AG04449 (cell line): Measurements from ENCODE around the gene SPTBN4.
"Not testable (repeated sequence)": the region's sequence is repeated elsewhere in the genome, so short reads cannot be mapped to it uniquely, and the experiment has no call there.

Experiments used
- CTCF ChIA-PET: fragments of 350-600 bp; formaldehyde crosslinking; extraction: SDS; loops from one replicate; lab custom pipeline; 2021; ENCODE audit warnings: antibody characterized with exemption; lab: Yijun Ruan, JAX
- POLR2A ChIA-PET: fragments of 400-600, 350-600 bp; formaldehyde crosslinking; extraction: SDS; loops from one replicate; lab custom pipeline; 2020; ENCODE audit warnings: antibody characterized with exemption, inconsistent platforms; lab: Yijun Ruan, JAX
- DNase-seq: peaks from one replicate; pipeline ENCODE4 v3.0.0-alpha.2; 2010; ENCODE audit warnings: low read depth, low spot score
- H3K4me3 ChIP-seq: 2 replicates; pipeline ENCODE4 v1.5.1; 2011; ENCODE audit warnings: low read depth, mild to moderate bottlenecking, control low read depth, low read length
- CTCF ChIP-seq: IDR thresholded peaks from one replicate; pipeline ENCODE4 v1.5.1; 2011; ENCODE audit warnings: mild to moderate bottlenecking, moderate library complexity, low read length, control low read depth, inconsistent platforms; ENCODE audit not compliant: insufficient read depth; ENCODE audit errors: missing control alignments

Gene SPTBN4

GRCh38 chr19:40474737-40475136 lies 7.9 kb downstream of the SPTBN4 start:
- ChIA-PET POLR2A (no interaction called here), CTCF (interaction anchor here (1.6 kb wide), 1 partner anchor 9 kb away, joined by 3 read pairs; the partner anchor contains the start of gene BLVRB)
- no peak for DNase-seq
- no peak overlapping the region for H3K4me3 ChIP-seq
- no peak for TF ChIP-seq CTCF

- ChIA-PET POLR2A (interaction anchor here (0.9 kb wide), 1 partner anchor 55 kb away, joined by 3 read pairs; no protein-coding TSS in a partner anchor), CTCF (interaction anchor here (2.0 to 2.3 kb wide), 2 partner anchors 11 to 12 kb away, joined by 7 to 13 read pairs; partner anchors contain the start of gene BLVRB)
- H3K4me3 ChIP-seq, DNase-seq: not testable (repeated sequence)
Observed at GRCh38 chr19:40475878-40476644, 9.3 kb downstream of the SPTBN4 start.

- TF ChIP-seq CTCF: no peak
- H3K4me3 ChIP-seq: no peak overlapping the region
- CTCF ChIA-PET: interaction anchor here (0.7 kb wide), 1 partner anchor 22 kb away, joined by 3 read pairs; no protein-coding TSS in a partner anchor
- POLR2A ChIA-PET: no interaction called here
- DNase-seq: no peak
Observed at GRCh38 chr19:40486017-40486416, 19.2 kb downstream of the SPTBN4 start.

- no peak overlapping the region for H3K4me3 ChIP-seq
- ChIA-PET POLR2A (no interaction called here), CTCF (interaction anchor here (1.0 to 2.8 kb wide), 2 partner anchors 11 to 145 kb away, joined by 3 to 14 read pairs; no protein-coding TSS in a partner anchor)
- no peak for TF ChIP-seq CTCF
- no peak for DNase-seq
Observed at GRCh38 chr19:40489882-40490230, 23.1 kb downstream of the SPTBN4 start.

- ChIA-PET POLR2A (no interaction called here), CTCF (interaction anchor here (0.7 to 1.4 kb wide), 2 partner anchors 29 to 49 kb away, joined by 3 read pairs; no protein-coding TSS in a partner anchor)
- DNase-seq: no peak
- no peak for TF ChIP-seq CTCF
- H3K4me3 ChIP-seq: no peak overlapping the region
Observed at GRCh38 chr19:40492274-40492673, 25.5 kb downstream of the SPTBN4 start.

GRCh38 chr19:40493778-40494177 lies 27.0 kb downstream of the SPTBN4 start:
- ChIA-PET POLR2A (no interaction called here), CTCF (interaction anchor here (1.3 kb wide), 1 partner anchor 30 kb away, joined by 3 read pairs; no protein-coding TSS in a partner anchor)
- TF ChIP-seq CTCF: no peak
- no peak overlapping the region for H3K4me3 ChIP-seq
- DNase-seq: no peak
